GM21825 (cell line): ENCODE data around the gene ERVW-1.
"Not testable (repeated sequence)": the region's sequence is repeated elsewhere in the genome, so short reads cannot be mapped to it uniquely, and the experiment has no call there.

Source experiments
- ATAC-seq: cut with Tn5 transposase; IDR thresholded peaks from one replicate; pipeline ENCODE4 v1.9.1; 2021; ENCODE audit warnings: mild to moderate bottlenecking, moderate library complexity; ENCODE audit not compliant: unreplicated experiment

ERVW-1 gene

GRCh38 chr7:92477681-92478080, at the start of gene ERVW-1:
TSS of gene ERVW-1 (minus strand) at chr7:92477946. CDS start at chr7:92470381, 7,565 bp downstream.
- not testable (repeated sequence) for ATAC-seq

- ATAC-seq, result no peak
These were observed 45.4 kb upstream of the ERVW-1 start for GRCh38 chr7:92523110-92523509.

GRCh38 chr7:92520024-92520423, 42.3 kb upstream of the ERVW-1 start:
- ATAC-seq, result no peak

GRCh38 chr7:92517631-92518030, 39.9 kb upstream of the ERVW-1 start:
- no peak for ATAC-seq

- ATAC-seq, result no peak
These were observed 35.6 kb upstream of the ERVW-1 start for GRCh38 chr7:92513167-92513902.

- no peak for ATAC-seq
These were observed 31.2 kb upstream of the ERVW-1 start for GRCh38 chr7:92508946-92509345.

- no peak for ATAC-seq
These were observed 28.6 kb upstream of the ERVW-1 start for GRCh38 chr7:92506363-92506762.

- no peak for ATAC-seq
These were observed 26.8 kb upstream of the ERVW-1 start for GRCh38 chr7:92504563-92504962.

- ATAC-seq, result no peak
These were observed 26.0 kb upstream of the ERVW-1 start for GRCh38 chr7:92503767-92504166.

GRCh38 chr7:92498557-92498956, 20.8 kb upstream of the ERVW-1 start:
- no peak for ATAC-seq

- no peak for ATAC-seq
These were observed 19.1 kb upstream of the ERVW-1 start for GRCh38 chr7:92496876-92497275.

GRCh38 chr7:92489634-92490033, 11.9 kb upstream of the ERVW-1 start:
- ATAC-seq, result no peak

- ATAC-seq, result no peak
These were observed 10.1 kb upstream of the ERVW-1 start for GRCh38 chr7:92487804-92488203.

GRCh38 chr7:92485974-92486373, 8.2 kb upstream of the ERVW-1 start:
- no peak for ATAC-seq

- no peak for ATAC-seq
These were observed 7.6 kb upstream of the ERVW-1 start for GRCh38 chr7:92485267-92485892.

- not testable (repeated sequence) for ATAC-seq
These were observed 6.5 kb upstream of the ERVW-1 start for GRCh38 chr7:92484226-92484625.

GRCh38 chr7:92483624-92484023, 5.9 kb upstream of the ERVW-1 start:
- ATAC-seq, result not testable (repeated sequence)

- not testable (repeated sequence) for ATAC-seq
These were observed 1.4 kb upstream of the ERVW-1 start for GRCh38 chr7:92479146-92479545.

- no peak for ATAC-seq
These were observed 965 bp upstream of the ERVW-1 start for GRCh38 chr7:92478711-92479110.

- no peak for ATAC-seq
These were observed 349 bp upstream of the ERVW-1 start for GRCh38 chr7:92478095-92478494.

- ATAC-seq, result not testable (repeated sequence)
These were observed 1.7 kb downstream of the ERVW-1 start for GRCh38 chr7:92475851-92476590.

- not testable (repeated sequence) for ATAC-seq
These were observed 2.4 kb downstream of the ERVW-1 start for GRCh38 chr7:92475261-92475770.
